Measurements from ENCODE around the gene INIP. TPM values are rescaled to one million over a fixed set of nuclear protein-coding genes. Genes with fewer than 3 reads are reported as not detected.
A peak's percentile ranks its signal among the peaks of the same experiment; 100 is the strongest.

INIP gene
- total and polyA plus RNA-seq, 9 of the 15 experiments (the other 6 are each of a cell fraction or from before 2014, with no cell fraction given), result 11.9 to 87.9 (median 37.3) TPM

- TF ChIP-seq ZNF609 (CRISPR knock-in tag; IDR thresholded peaks at IDR 0.05; ENCODE audit: borderline replicate concordance) (no peak), HEY1 (CRISPR knock-in tag; IDR thresholded peaks at IDR 0.05; ENCODE audit: borderline replicate concordance) (no peak), HNRNPUL1 (IDR thresholded peaks at IDR 0.05; ENCODE audit: low read length) (no peak), HDAC1 (IDR thresholded peaks at IDR 0.05) (peak in 1 of 2 experiments; percentile 94; a peak in 2 of 4 replicates), ZSCAN29 (IDR thresholded peaks at IDR 0.05) (no peak), ZNF398 (CRISPR knock-in tag; IDR thresholded peaks at IDR 0.05) (no peak), ZNF121 (CRISPR knock-in tag; conservative IDR thresholded peaks at IDR 0.05) (no peak), FIP1L1 (IDR thresholded peaks at IDR 0.05; ENCODE audit: low read depth, low read length, poor library complexity, severe bottlenecking) (no peak)
- TF ChIP-seq, protein P1, sequence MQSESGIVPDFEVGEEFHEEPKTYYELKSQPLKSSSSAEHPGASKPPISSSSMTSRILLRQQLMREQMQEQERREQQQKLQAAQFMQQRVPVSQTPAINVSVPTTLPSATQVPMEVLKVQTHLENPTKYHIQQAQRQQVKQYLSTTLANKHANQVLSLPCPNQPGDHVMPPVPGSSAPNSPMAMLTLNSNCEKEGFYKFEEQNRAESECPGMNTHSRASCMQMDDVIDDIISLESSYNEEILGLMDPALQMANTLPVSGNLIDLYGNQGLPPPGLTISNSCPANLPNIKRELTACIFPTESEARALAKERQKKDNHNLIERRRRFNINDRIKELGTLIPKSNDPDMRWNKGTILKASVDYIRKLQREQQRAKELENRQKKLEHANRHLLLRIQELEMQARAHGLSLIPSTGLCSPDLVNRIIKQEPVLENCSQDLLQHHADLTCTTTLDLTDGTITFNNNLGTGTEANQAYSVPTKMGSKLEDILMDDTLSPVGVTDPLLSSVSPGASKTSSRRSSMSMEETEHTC (IDR thresholded peaks at IDR 0.05), result peak; percentile 23; the same call in 1 of the 2 replicates
- TF ChIP-seq, protein P2, sequence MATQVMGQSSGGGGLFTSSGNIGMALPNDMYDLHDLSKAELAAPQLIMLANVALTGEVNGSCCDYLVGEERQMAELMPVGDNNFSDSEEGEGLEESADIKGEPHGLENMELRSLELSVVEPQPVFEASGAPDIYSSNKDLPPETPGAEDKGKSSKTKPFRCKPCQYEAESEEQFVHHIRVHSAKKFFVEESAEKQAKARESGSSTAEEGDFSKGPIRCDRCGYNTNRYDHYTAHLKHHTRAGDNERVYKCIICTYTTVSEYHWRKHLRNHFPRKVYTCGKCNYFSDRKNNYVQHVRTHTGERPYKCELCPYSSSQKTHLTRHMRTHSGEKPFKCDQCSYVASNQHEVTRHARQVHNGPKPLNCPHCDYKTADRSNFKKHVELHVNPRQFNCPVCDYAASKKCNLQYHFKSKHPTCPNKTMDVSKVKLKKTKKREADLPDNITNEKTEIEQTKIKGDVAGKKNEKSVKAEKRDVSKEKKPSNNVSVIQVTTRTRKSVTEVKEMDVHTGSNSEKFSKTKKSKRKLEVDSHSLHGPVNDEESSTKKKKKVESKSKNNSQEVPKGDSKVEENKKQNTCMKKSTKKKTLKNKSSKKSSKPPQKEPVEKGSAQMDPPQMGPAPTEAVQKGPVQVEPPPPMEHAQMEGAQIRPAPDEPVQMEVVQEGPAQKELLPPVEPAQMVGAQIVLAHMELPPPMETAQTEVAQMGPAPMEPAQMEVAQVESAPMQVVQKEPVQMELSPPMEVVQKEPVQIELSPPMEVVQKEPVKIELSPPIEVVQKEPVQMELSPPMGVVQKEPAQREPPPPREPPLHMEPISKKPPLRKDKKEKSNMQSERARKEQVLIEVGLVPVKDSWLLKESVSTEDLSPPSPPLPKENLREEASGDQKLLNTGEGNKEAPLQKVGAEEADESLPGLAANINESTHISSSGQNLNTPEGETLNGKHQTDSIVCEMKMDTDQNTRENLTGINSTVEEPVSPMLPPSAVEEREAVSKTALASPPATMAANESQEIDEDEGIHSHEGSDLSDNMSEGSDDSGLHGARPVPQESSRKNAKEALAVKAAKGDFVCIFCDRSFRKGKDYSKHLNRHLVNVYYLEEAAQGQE (IDR thresholded peaks at IDR 0.05; ENCODE audit: borderline replicate concordance), result peak; percentile 47
- TF ChIP-seq, protein P2 (CRISPR knock-in tag; IDR thresholded peaks at IDR 0.05; ENCODE audit: low read depth), result peak; percentile 45; the same call in 1 of the 2 replicates
Measured at GRCh38 chr9:112717661-112718331, at the start of gene INIP (continued).
